Measurements from ENCODE around the gene BARX1. TPM values are rescaled to one million over a fixed set of nuclear protein-coding genes. Genes with fewer than 3 reads are reported as not detected.

The BARX1 gene
- total RNA-seq, 1 donor from 2014 or later = 0.77 TPM

GRCh38 chr9:93905473-93906133 is 49.6 kb downstream of the BARX1 start:
- Mint-ChIP-seq H3K4me1 (ENCODE audit: low read depth) (no peaks in the 10 kb centered on the region), H3K4me3 (ENCODE audit: unreplicated experiment) (no peak overlapping the region), H3K27me3 (ENCODE audit: low read depth) (peaks cover 32% of the 10 kb centered on the region), H3K36me3 (ENCODE audit: low read depth) (no peaks in the 10 kb centered on the region), H3K9me3 (ENCODE audit: low read depth) (peaks cover under 1% of the 10 kb centered on the region), H3K27ac (ENCODE audit: unreplicated experiment) (no peak overlapping the region)
- no peak for TF ChIP-seq CTCF (IDR thresholded peaks at IDR 0.05)
- peak; percentile 49 for DNase-seq (ENCODE audit: low spot score)

GRCh38 chr9:93904649-93905472 is 50.3 kb downstream of the BARX1 start:
- Mint-ChIP-seq H3K36me3 (ENCODE audit: low read depth) (no peaks in the 10 kb centered on the region), H3K4me1 (ENCODE audit: low read depth) (no peaks in the 10 kb centered on the region), H3K4me3 (ENCODE audit: unreplicated experiment) (no peak overlapping the region), H3K27ac (ENCODE audit: unreplicated experiment) (no peak overlapping the region), H3K9me3 (ENCODE audit: low read depth) (peaks cover 8% of the 10 kb centered on the region), H3K27me3 (ENCODE audit: low read depth) (peaks cover 34% of the 10 kb centered on the region)
- no peak for TF ChIP-seq CTCF (IDR thresholded peaks at IDR 0.05)
- DNase-seq (ENCODE audit: low spot score) = peak; percentile 66

- no peak overlapping the region for H3K27ac Mint-ChIP-seq (ENCODE audit: unreplicated experiment)
- H3K36me3 Mint-ChIP-seq (ENCODE audit: low read depth) = no peaks in the 10 kb centered on the region
- TF ChIP-seq CTCF (IDR thresholded peaks at IDR 0.05) = no peak
- H3K9me3 Mint-ChIP-seq (ENCODE audit: low read depth) = peaks cover 9% of the 10 kb centered on the region
- peaks cover 31% of the 10 kb centered on the region for H3K27me3 Mint-ChIP-seq (ENCODE audit: low read depth)
- DNase-seq (ENCODE audit: low spot score) = peak; percentile 35
- H3K4me3 Mint-ChIP-seq (ENCODE audit: unreplicated experiment) = no peak overlapping the region
- H3K4me1 Mint-ChIP-seq (ENCODE audit: low read depth) = no peaks in the 10 kb centered on the region
Observed at GRCh38 chr9:93903886-93904648, 51.1 kb downstream of the BARX1 start.

- H3K27me3 Mint-ChIP-seq (ENCODE audit: low read depth) = peaks cover 29% of the 10 kb centered on the region
- no peak overlapping the region for H3K4me3 Mint-ChIP-seq (ENCODE audit: unreplicated experiment)
- no peaks in the 10 kb centered on the region for H3K4me1 Mint-ChIP-seq (ENCODE audit: low read depth)
- DNase-seq (ENCODE audit: low spot score) = peak; percentile 50
- no peak overlapping the region for H3K27ac Mint-ChIP-seq (ENCODE audit: unreplicated experiment)
- no peaks in the 10 kb centered on the region for H3K36me3 Mint-ChIP-seq (ENCODE audit: low read depth)
- TF ChIP-seq CTCF (IDR thresholded peaks at IDR 0.05) = no peak
- H3K9me3 Mint-ChIP-seq (ENCODE audit: low read depth) = peaks cover 9% of the 10 kb centered on the region
Observed at GRCh38 chr9:93902780-93903655, 52.1 kb downstream of the BARX1 start.

Measured in chondrocyte (in vitro differentiated cells).